ENCODE data around the gene ATG9B.
"Not testable (repeated sequence)": the region's sequence is repeated elsewhere in the genome, so short reads cannot be mapped to it uniquely, and the experiment has no call there.

The ATG9B gene

DNA sequence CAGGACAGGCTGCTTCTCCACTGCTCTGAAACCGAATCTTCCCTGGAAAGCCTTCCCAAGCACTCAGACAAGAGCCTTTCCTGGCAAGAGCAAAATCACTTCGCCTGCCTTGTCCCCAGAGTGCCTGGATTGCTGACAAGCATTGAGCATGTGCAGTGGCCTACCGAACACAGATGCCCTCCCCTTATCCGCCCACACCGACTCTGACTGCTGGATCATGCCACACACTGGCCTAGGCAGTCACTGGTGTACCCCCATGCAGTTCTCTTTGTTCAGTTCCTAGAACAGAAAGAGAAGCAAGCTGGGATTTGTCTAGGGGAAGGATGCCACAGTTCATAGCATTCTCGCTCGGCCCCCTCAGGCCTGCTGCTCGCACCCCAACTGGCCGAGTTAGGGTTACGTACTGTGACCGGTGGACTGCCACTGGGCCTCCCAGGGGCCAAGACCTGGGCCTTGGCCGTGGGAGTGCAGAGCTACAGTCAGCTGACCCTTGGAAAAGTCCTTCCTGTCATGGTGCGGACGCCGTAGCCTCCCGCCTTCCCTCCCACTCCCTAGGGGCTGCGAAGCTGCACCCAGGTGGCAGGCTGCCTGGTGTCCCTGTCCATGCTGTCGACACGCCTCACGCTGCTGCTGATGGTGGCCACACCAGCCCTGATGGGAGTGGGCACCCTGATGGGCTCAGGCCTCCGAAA lies 10.9 kb upstream of the ATG9B start:
- no peaks in the 10 kb centered on the region for H3K9me3 ChIP-seq (ENCODE audit: control insufficient read depth, low read length)

DNA sequence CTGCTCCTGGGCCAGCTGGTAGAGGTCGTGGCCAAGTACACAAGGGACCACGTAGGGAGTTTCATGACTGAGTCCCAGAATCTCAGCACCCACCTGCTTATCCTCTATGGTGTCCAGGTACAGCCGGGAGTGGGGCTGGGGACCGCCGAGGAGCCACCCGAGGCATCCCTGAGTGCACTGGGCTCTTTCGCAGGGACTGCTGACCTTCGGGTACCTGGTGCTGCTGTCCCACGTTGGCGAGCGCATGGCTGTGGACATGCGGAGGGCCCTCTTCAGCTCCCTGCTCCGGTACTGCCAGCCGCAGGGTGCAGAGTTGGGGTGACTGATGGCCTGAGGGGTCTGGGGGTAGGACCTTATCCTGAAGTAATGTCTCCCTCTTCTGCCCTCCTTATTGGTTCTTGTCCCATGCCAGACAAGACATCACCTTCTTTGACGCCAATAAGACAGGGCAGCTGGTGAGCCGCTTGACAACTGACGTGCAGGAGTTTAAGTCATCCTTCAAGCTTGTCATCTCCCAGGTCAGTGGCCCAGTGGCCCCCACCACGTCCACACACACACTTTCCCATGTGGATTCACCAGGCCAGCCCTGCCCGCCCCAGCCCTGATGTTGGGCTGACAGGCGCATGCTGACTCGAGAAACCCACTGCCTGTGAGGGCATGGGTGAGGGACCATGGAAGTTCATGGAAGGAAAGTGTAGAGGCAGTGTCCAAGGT lies 10.2 kb upstream of the ATG9B start:
- WGBS, 2 experiments (ENCODE audit: insufficient coverage in 2 of 2) = 96 to 98% methylated on average over 16 to 19 of the region's 21 CpGs
- no peak overlapping the region for H3K27ac ChIP-seq (ENCODE audit: low read depth, low read length, severe bottlenecking)
- no peaks in the 10 kb centered on the region for H3K9me3 ChIP-seq (ENCODE audit: control insufficient read depth, low read length)

More for the DNA sequence above, 10.9 kb upstream of the ATG9B start:
- no peak overlapping the region for H3K27ac ChIP-seq (ENCODE audit: low read depth, low read length, severe bottlenecking)
- H3K4me3 ChIP-seq (ENCODE audit: extremely low read depth, insufficient read depth, low read length, poor library complexity, severe bottlenecking) = no peak overlapping the region
- peaks cover 27% of the 10 kb centered on the region for H3K4me1 ChIP-seq (ENCODE audit: control insufficient read depth, insufficient read depth, low read length, poor library complexity, severe bottlenecking)
- H3K36me3 ChIP-seq (ENCODE audit: control insufficient read depth, insufficient read depth, low read length) = peaks cover 43% of the 10 kb centered on the region
- 89 to 91% methylated on average over 20 of the region's 21 CpGs for WGBS, 2 experiments (ENCODE audit: insufficient coverage in 2 of 2)

DNA sequence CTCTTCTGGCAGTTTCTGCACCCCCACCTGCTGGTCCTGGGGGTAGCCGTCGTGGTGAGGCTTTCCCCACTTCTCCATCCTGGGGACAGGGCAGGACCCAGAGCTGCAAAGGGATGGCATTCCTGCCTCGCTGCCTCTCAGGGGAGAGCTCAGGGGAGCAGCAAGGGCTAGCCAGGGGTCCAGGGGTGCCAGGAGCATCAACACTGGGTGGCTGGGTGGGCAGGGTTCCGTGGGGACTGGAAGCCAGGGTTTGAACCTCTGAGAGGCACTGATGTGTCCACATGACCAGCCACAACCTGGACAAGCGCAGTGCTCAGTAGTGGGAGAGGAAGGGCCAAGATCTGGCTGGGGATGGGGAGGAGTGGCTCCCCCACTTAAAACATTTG lies 9.6 kb upstream of the ATG9B start:
- 83 to 84% methylated on average over 2 to 4 of the region's 5 CpGs for WGBS, 2 experiments (ENCODE audit: insufficient coverage in 2 of 2)

More for the DNA sequence above, 10.2 kb upstream of the ATG9B start:
- peaks cover 45% of the 10 kb centered on the region for H3K36me3 ChIP-seq (ENCODE audit: control insufficient read depth, insufficient read depth, low read length)
- peaks cover 20% of the 10 kb centered on the region for H3K4me1 ChIP-seq (ENCODE audit: control insufficient read depth, insufficient read depth, low read length, poor library complexity, severe bottlenecking)
- no peak overlapping the region for H3K4me3 ChIP-seq (ENCODE audit: extremely low read depth, insufficient read depth, low read length, poor library complexity, severe bottlenecking)

DNA sequence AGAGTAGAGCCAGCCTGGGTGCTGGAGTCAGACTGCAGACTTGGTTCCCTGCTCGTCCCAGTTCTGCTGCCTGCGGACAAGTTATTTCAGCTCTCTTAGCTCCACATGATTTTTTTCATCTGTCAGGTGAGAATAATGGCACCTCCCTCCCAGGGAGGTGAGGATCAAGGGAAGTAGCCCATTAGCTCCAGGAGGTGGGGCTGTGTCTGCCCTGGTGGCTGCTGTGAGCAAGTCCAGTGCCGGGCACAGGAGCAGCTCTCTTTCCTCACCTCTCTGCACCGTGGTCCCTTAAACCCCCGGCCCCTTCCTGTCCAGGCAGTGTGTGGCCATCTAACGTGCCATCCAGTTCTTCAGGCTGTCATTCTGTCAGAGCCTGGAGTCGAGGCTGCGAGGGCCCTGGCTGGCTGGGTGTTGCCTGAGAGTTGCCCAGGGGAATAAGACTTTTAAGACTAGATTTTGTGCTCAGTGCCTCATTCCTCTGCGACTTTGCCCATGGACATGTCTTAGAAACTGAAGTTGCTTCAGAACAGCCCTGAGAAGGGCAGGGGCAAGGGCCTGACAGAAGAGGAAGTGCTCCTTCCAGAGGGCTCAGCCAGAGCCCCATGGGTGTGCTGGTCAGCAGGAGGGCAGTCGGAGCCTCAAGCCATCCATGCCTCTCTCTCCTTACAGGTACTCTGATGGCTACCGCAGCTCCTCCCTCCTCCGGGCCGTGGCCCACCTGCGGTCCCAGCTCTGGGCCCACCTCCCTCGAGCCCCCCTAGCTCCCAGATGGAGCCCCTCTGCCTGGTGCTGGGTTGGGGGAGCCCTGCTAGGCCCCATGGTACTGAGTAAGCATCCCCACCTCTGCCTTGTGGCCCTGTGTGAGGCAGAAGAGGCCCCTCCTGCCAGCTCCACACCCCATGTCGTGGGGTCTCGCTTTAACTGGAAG lies 8.9 kb upstream of the ATG9B start:
- H3K27ac ChIP-seq (ENCODE audit: low read depth, low read length, severe bottlenecking) = no peak overlapping the region
- 89 to 90% methylated on average over 14 to 16 of the region's 17 CpGs for WGBS, 2 experiments (ENCODE audit: insufficient coverage in 2 of 2)
- H3K4me1 ChIP-seq (ENCODE audit: control insufficient read depth, insufficient read depth, low read length, poor library complexity, severe bottlenecking) = peaks cover 9% of the 10 kb centered on the region
- no peaks in the 10 kb centered on the region for H3K9me3 ChIP-seq (ENCODE audit: control insufficient read depth, low read length)
- peaks cover 45% of the 10 kb centered on the region for H3K36me3 ChIP-seq (ENCODE audit: control insufficient read depth, insufficient read depth, low read length)
- no peak overlapping the region for H3K4me3 ChIP-seq (ENCODE audit: extremely low read depth, insufficient read depth, low read length, poor library complexity, severe bottlenecking)

More for the DNA sequence above, 9.6 kb upstream of the ATG9B start:
- H3K27ac ChIP-seq (ENCODE audit: low read depth, low read length, severe bottlenecking) = no peak overlapping the region
- H3K4me1 ChIP-seq (ENCODE audit: control insufficient read depth, insufficient read depth, low read length, poor library complexity, severe bottlenecking) = peaks cover 16% of the 10 kb centered on the region
- H3K4me3 ChIP-seq (ENCODE audit: extremely low read depth, insufficient read depth, low read length, poor library complexity, severe bottlenecking) = no peak overlapping the region
- peaks cover 45% of the 10 kb centered on the region for H3K36me3 ChIP-seq (ENCODE audit: control insufficient read depth, insufficient read depth, low read length)
- no peaks in the 10 kb centered on the region for H3K9me3 ChIP-seq (ENCODE audit: control insufficient read depth, low read length)

DNA sequence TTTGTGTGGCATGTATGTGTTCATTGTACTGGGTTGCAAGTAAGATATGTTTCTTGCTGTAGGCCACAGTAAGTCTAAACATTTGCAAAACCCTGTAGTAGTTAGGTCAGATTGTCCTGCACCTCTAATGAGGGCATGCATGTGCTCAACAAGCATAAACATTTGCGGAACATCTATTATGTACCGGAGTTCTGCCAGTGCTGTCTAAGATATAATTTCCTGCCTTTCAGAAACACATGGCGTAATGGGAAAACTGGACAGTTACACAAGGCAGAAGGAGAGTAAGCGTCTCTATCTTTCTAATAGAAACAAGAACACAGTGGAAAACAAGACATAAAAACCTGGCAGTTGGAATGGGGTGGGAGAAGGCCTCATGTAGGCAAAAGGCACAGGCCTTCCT lies 6.7 kb upstream of the ATG9B start:
- Histone ChIP-seq H3K4me3 (ENCODE audit: extremely low read depth, insufficient read depth, low read length, poor library complexity, severe bottlenecking) (no peak overlapping the region), H3K27ac (ENCODE audit: low read depth, low read length, severe bottlenecking) (no peak overlapping the region), H3K36me3 (ENCODE audit: control insufficient read depth, insufficient read depth, low read length) (peaks cover 30% of the 10 kb centered on the region), H3K9me3 (ENCODE audit: control insufficient read depth, low read length) (no peaks in the 10 kb centered on the region), H3K4me1 (ENCODE audit: control insufficient read depth, insufficient read depth, low read length, poor library complexity, severe bottlenecking) (peaks cover 12% of the 10 kb centered on the region)
- 100% methylated on average over 2 of the region's 4 CpGs for WGBS, 2 experiments (ENCODE audit: insufficient coverage in 2 of 2)

DNA sequence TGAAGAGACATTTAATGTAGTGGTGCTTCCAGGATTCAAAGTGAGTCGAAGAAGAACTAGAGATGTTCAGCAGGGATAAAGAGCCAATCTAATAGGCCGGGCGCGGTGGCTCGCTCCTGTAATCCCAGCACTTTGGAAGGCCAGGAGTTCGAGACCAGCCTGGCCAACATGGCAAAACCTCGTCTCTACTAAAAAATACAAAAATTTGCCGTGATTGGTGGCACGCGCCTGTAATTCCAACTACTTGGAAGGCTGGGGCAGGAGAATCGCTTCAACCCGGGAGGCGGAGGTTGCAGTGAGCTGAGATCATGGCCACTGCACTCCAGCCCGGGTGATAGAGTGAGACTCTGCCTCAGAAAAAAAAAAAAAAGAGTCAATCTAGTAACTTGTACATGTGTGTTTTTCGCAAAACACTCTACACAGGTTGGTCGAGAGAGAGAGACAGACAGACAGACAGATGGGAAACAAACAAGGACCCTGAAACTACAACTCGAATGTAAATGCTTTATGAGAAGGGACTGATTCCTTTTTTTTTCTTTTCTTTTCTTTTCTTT lies 4.7 kb upstream of the ATG9B start:
- H3K36me3 ChIP-seq (ENCODE audit: control insufficient read depth, insufficient read depth, low read length) = peaks cover 19% of the 10 kb centered on the region
- H3K9me3 ChIP-seq (ENCODE audit: control insufficient read depth, low read length) = no peaks in the 10 kb centered on the region
- H3K4me1 ChIP-seq (ENCODE audit: control insufficient read depth, insufficient read depth, low read length, poor library complexity, severe bottlenecking) = peaks cover 12% of the 10 kb centered on the region
- WGBS, 2 experiments (ENCODE audit: insufficient coverage in 2 of 2) = 64 to 69% methylated on average over 14 to 15 of the region's 17 CpGs
- peak overlapping the region; percentile 49 for H3K4me3 ChIP-seq (ENCODE audit: extremely low read depth, insufficient read depth, low read length, poor library complexity, severe bottlenecking)
- H3K27ac ChIP-seq (ENCODE audit: low read depth, low read length, severe bottlenecking) = peak overlapping the region; percentile 24

DNA sequence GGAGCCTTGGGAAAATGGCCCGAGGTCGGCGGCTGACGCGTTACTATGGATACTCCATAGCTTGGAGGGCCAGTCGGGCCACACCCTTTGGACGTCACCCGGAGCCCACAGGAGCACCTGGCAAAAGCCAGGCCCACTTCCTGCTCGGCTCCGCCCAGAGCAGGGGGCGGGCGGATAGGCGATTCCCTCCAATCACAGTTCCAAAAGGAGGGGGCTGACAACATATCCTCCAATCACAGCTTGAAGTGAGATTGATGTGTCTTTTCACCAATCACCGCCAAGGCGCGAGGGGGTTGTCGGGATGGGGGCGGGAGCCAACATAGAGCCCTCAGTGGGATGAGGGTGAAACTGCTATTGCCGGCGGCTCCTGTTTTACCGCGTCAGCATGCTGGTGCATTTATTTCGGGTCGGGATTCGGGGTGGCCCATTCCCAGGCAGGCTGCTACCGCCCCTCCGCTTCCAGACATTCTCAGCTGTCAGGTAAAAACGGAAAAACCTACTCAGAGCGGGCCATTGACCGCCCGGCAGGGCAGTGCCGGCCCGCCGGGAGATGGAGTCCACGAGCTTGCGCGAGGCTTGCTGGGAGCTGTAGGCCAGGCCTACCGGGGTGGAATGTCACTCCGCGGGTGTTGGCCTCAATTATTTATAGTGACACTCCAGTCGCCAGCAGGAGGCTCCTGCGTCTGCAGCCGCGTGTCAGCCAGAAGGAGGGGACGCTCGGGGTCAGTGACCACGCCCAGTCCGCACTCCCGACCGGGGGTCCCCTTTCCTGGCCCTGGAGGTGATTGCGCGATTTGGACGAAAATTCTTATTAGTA lies 4.0 kb upstream of the ATG9B start, which contains the start of gene ABCB8:
Gene ABCB8, plus strand, starts transcription at position 320 of the 817 bp plus-strand sequence. Its CDS starts 66 bp downstream, at position 386.
- peak within 1 kb of the TSS; percentile 81 for H3K27ac ChIP-seq (ENCODE audit: low read depth, low read length, severe bottlenecking)
- H3K4me1 ChIP-seq (ENCODE audit: control insufficient read depth, insufficient read depth, low read length, poor library complexity, severe bottlenecking) = peaks cover 12% of the 10 kb centered on the region
- 0% methylated on average over 42 to 44 of the region's 53 CpGs for WGBS, 2 experiments (ENCODE audit: insufficient coverage in 2 of 2)
- no peaks in the 10 kb centered on the region for H3K9me3 ChIP-seq (ENCODE audit: control insufficient read depth, low read length)
- peak within 1 kb of the TSS; percentile 49 for H3K4me3 ChIP-seq (ENCODE audit: extremely low read depth, insufficient read depth, low read length, poor library complexity, severe bottlenecking)
- H3K36me3 ChIP-seq (ENCODE audit: control insufficient read depth, insufficient read depth, low read length) = peaks cover 15% of the 10 kb centered on the region

DNA sequence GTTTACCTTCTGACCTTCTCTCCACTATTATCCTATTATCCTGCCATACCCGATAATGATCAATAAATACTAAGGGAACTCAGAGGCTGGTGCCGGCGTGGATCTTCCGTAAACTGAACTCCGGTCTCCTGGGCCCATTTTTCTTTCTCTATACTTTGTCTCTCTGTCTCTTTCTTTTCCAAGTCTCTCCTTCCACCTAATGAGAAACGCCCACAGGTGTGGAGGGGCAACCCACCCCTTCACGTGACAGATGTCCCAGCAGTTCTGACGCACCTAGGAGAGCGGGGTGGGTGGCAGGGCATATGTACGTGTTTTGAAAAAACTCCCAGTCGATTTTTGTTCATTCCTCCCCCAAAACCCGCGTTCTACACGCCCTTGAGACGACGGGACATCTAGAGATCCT lies 3.4 kb upstream of the ATG9B start:
- Histone ChIP-seq H3K4me3 (ENCODE audit: extremely low read depth, insufficient read depth, low read length, poor library complexity, severe bottlenecking) (peak overlapping the region; percentile 49), H3K27ac (ENCODE audit: low read depth, low read length, severe bottlenecking) (peak overlapping the region; percentile 81), H3K4me1 (ENCODE audit: control insufficient read depth, insufficient read depth, low read length, poor library complexity, severe bottlenecking) (peaks cover 12% of the 10 kb centered on the region)
- H3K36me3 ChIP-seq (ENCODE audit: control insufficient read depth, insufficient read depth, low read length); H3K9me3 ChIP-seq (ENCODE audit: control insufficient read depth, low read length): not testable (repeated sequence)
- WGBS, 2 experiments (ENCODE audit: insufficient coverage in 2 of 2) = 6 to 11% methylated on average over 11 to 14 of the region's 16 CpGs

DNA sequence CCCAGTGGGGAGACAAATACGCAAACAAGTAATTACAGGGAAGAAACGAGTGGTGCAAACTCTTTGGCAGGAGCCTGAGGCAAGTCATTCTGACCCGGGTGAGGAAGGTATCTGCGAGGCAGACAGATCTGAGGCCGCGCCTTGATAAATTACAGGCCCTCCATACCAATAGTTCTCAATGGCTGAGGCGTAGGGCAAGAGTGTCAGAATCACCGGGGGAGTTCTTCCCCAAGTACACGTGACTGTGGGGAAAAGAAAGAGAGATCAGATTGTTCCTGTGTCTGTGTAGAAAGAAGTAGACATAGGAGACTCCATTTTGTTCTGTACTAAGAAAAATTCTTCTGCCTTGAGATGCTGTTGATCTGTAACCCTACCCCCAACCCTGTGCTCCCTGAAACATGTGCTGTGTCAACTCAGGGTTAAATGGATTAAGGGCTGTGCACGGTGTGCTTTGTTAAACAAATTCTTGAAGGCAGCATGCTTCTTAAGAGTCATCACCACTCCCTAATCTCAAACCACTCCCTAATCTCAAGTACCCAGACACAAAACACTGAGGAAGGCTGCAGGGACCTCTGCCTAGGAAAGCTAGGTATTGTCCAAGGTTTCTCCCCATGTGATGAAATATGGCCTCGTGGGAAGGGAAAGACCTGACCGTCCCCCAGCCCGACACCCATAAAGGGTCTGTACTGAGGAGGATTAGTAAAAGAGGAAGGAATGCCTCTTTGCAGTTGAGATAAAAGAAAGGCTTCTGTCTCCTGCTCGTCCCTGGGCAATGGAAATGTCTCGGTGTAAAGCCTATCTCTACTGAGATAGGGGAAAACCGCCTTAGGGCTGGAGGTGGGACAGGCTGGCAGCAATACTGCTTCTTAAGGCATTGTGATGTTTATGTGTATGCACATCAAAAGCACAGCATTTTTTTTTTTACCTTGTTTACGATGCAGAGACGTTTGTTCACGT lies 2.8 kb upstream of the ATG9B start:
- peaks cover 12% of the 10 kb centered on the region for H3K4me1 ChIP-seq (ENCODE audit: control insufficient read depth, insufficient read depth, low read length, poor library complexity, severe bottlenecking)
- peak overlapping the region; percentile 81 for H3K27ac ChIP-seq (ENCODE audit: low read depth, low read length, severe bottlenecking)
- 12 to 40% methylated on average over 9 to 12 of the region's 19 CpGs for WGBS, 2 experiments (ENCODE audit: insufficient coverage in 2 of 2)
- not testable (repeated sequence) for H3K9me3 ChIP-seq (ENCODE audit: control insufficient read depth, low read length); H3K36me3 ChIP-seq (ENCODE audit: control insufficient read depth, insufficient read depth, low read length)
- H3K4me3 ChIP-seq (ENCODE audit: extremely low read depth, insufficient read depth, low read length, poor library complexity, severe bottlenecking) = peak overlapping the region; percentile 49

Measured in mesodermal cell (in vitro differentiated cells).